Measurements from ENCODE around the gene EIF3F.

- no peak for TF ChIP-seq CTCF (IDR thresholded peaks at IDR 0.05; ENCODE audit: extremely low read depth in 1 of 2, insufficient read depth in 1 of 2, low read depth in 1 of 2, low read length in 2 of 2)
- no peak for TF ChIP-seq EZH2 (IDR thresholded peaks at IDR 0.05; ENCODE audit: borderline replicate concordance, low read depth, low read length, severe bottlenecking)
- no peak for TF ChIP-seq POLR2A (IDR thresholded peaks at IDR 0.05; ENCODE audit: low read depth, low read length)
- TF ChIP-seq MAX (IDR thresholded peaks at IDR 0.05; ENCODE audit: insufficient read depth, insufficient read length), result no peak
- TF ChIP-seq GATA2 (IDR thresholded peaks at IDR 0.05; ENCODE audit: insufficient read depth, insufficient read length, low read depth, low read length), result no peak
- TF ChIP-seq JUN (IDR thresholded peaks at IDR 0.05; ENCODE audit: borderline replicate concordance, insufficient read depth, insufficient read length, low read depth), result no peak
- TF ChIP-seq FOS (IDR thresholded peaks at IDR 0.05; ENCODE audit: borderline replicate concordance, insufficient read depth, low read length), result no peak
- TF ChIP-seq POLR2AphosphoS5 (IDR thresholded peaks at IDR 0.05; ENCODE audit: insufficient read depth, low read depth, low read length), result no peak
Measured at GRCh38 chr11:7969756-7970646, 17.1 kb upstream of the EIF3F start.
